ENCODE data around the gene MALT1. TPM values are rescaled to one million over a fixed set of nuclear protein-coding genes. Genes with fewer than 3 reads are reported as not detected.

MALT1 gene
- total RNA-seq, 2 experiments from 2014 or later: 57.8 to 67.5 TPM

GRCh38 chr18:58659691-58660090 lies 11.6 kb upstream of the MALT1 start:
- no peaks in the 10 kb centered on the region for H3K27me3 Mint-ChIP-seq
- H3K27ac Mint-ChIP-seq: no peak overlapping the region
- peaks cover 31% of the 10 kb centered on the region for H3K4me1 Mint-ChIP-seq (ENCODE audit: low read depth)
- H3K9me3 Mint-ChIP-seq: peaks cover 4% of the 10 kb centered on the region
- CTCF ChIA-PET: interaction anchor here (1.2 to 1.6 kb wide), 7 partner anchors 9 to 163 kb away, joined by 3 to 10 read pairs (median 4); partner anchors contain the start of gene MALT1
- H3K4me3 Mint-ChIP-seq: no peak overlapping the region
- H3K36me3 Mint-ChIP-seq (ENCODE audit: low read depth): peaks cover 3% of the 10 kb centered on the region
- POLR2A ChIA-PET: interaction anchor here (0.9 to 4.6 kb wide), 2 partner anchors 11 to 86 kb away, joined by 3 to 37 read pairs; partner anchors contain the start of gene MALT1
- TF ChIP-seq CTCF (IDR thresholded peaks at IDR 0.05): no peak
- intact Hi-C loops (cut with micrococcal nuclease): no loop called here
- DNase-seq (no peak), ATAC-seq (no peak)

- intact Hi-C loops (cut with micrococcal nuclease): no loop called here
- Mint-ChIP-seq H3K27ac (no peak overlapping the region), H3K9me3 (no peaks in the 10 kb centered on the region), H3K36me3 (ENCODE audit: low read depth) (no peaks in the 10 kb centered on the region), H3K4me3 (no peak overlapping the region), H3K27me3 (no peaks in the 10 kb centered on the region), H3K4me1 (ENCODE audit: low read depth) (peaks cover 33% of the 10 kb centered on the region)
- ATAC-seq (no peak), DNase-seq (no peak)
- POLR2A ChIA-PET: interaction anchor here (4.6 kb wide), 1 partner anchor 10 kb away, joined by 37 read pairs; the partner anchor contains the start of gene MALT1
- TF ChIP-seq CTCF (IDR thresholded peaks at IDR 0.05): no peak
- CTCF ChIA-PET: no interaction called here
Measured at GRCh38 chr18:58660915-58661314, 10.3 kb upstream of the MALT1 start.

GRCh38 chr18:58661423-58661822 lies 9.8 kb upstream of the MALT1 start:
- Mint-ChIP-seq H3K4me3 (no peak overlapping the region), H3K9me3 (no peaks in the 10 kb centered on the region), H3K4me1 (ENCODE audit: low read depth) (peaks cover 36% of the 10 kb centered on the region), H3K27ac (no peak overlapping the region), H3K27me3 (no peaks in the 10 kb centered on the region), H3K36me3 (ENCODE audit: low read depth) (no peaks in the 10 kb centered on the region)
- DNase-seq (no peak), ATAC-seq (no peak)
- intact Hi-C loops (cut with micrococcal nuclease): no loop called here
- TF ChIP-seq CTCF (IDR thresholded peaks at IDR 0.05): no peak
- CTCF ChIA-PET: interaction anchor here (0.8 kb wide), 1 partner anchor 107 kb away, joined by 3 read pairs; no protein-coding TSS in a partner anchor
- POLR2A ChIA-PET: interaction anchor here (4.6 kb wide), 1 partner anchor 9 kb away, joined by 37 read pairs; the partner anchor contains the start of gene MALT1

- intact Hi-C loops (cut with micrococcal nuclease): no loop called here
- ATAC-seq: no peak
- peaks cover 36% of the 10 kb centered on the region for H3K4me1 Mint-ChIP-seq (ENCODE audit: low read depth)
- no peaks in the 10 kb centered on the region for H3K36me3 Mint-ChIP-seq (ENCODE audit: low read depth)
- H3K9me3 Mint-ChIP-seq: no peaks in the 10 kb centered on the region
- no peaks in the 10 kb centered on the region for H3K27me3 Mint-ChIP-seq
- H3K4me3 Mint-ChIP-seq: no peak overlapping the region
- CTCF ChIA-PET: interaction anchor here (0.8 kb wide), 1 partner anchor 106 kb away, joined by 3 read pairs; no protein-coding TSS in a partner anchor
- H3K27ac Mint-ChIP-seq: no peak overlapping the region
- no peak for DNase-seq
- no peak for TF ChIP-seq CTCF (IDR thresholded peaks at IDR 0.05)
- POLR2A ChIA-PET: no interaction called here
Measured at GRCh38 chr18:58662118-58662517, 9.1 kb upstream of the MALT1 start.

- Mint-ChIP-seq H3K36me3 (ENCODE audit: low read depth) (no peaks in the 10 kb centered on the region), H3K4me1 (ENCODE audit: low read depth) (peaks cover 39% of the 10 kb centered on the region), H3K27ac (no peak overlapping the region), H3K9me3 (no peaks in the 10 kb centered on the region), H3K4me3 (no peak overlapping the region), H3K27me3 (no peaks in the 10 kb centered on the region)
- intact Hi-C loops (cut with micrococcal nuclease): no loop called here
- DNase-seq: no peak
- TF ChIP-seq CTCF (IDR thresholded peaks at IDR 0.05): no peak
- ChIA-PET CTCF (interaction anchor here (1.4 kb wide), 1 partner anchor 137 kb away, joined by 4 read pairs; no protein-coding TSS in a partner anchor), POLR2A (no interaction called here)
- no peak for ATAC-seq
Measured at GRCh38 chr18:58666176-58666575, 5.1 kb upstream of the MALT1 start.

Measured in activated CD8-positive, alpha-beta T cell treated with anti-CD3 and anti-CD28 coated beads for 36 hours (primary cell).